HEK293T (cell line): Measurements from ENCODE around the gene TLR6.

Experiments used
- CTCF ChIA-PET: fragments of 350-600 bp; formaldehyde crosslinking; extraction: SDS; loops from one replicate; lab custom pipeline; 2021; ENCODE audit warnings: antibody characterized with exemption, inconsistent platforms; lab: Yijun Ruan, JAX
- POLR2A ChIA-PET: fragments of 350-600 bp; formaldehyde crosslinking; extraction: SDS; loops from one replicate; lab custom pipeline; 2020; ENCODE audit warnings: antibody characterized with exemption, inconsistent platforms; lab: Yijun Ruan, JAX
- DNase-seq: peaks from one replicate; pipeline ENCODE4 v3.0.0; 2012; ENCODE audit warnings: mixed read lengths; ENCODE audit errors: extremely low spot score
- ARNT ChIP-seq: fragments of 450-650 bp; IDR thresholded peaks from 2 replicates; pipeline ENCODE4 v1.6.1; 2017; ENCODE audit warnings: mild to moderate bottlenecking
- BHLHE40 ChIP-seq: fragments of 450-650 bp; IDR thresholded peaks from 2 replicates; pipeline ENCODE4 v1.6.1; 2016; ENCODE audit warnings: mild to moderate bottlenecking, moderate library complexity, borderline replicate concordance
- CTBP1 ChIP-seq: fragments of 450-650 bp; IDR thresholded peaks from 2 replicates; pipeline ENCODE4 v1.6.1; 2016; ENCODE audit warnings: borderline replicate concordance
- ELF4 ChIP-seq: fragments of 450-650 bp; IDR thresholded peaks from 2 replicates; pipeline ENCODE4 v1.6.1; 2017; ENCODE audit warnings: antibody characterized with exemption
- FOXA1 ChIP-seq: fragments of 450-650 bp; IDR thresholded peaks from 2 replicates; pipeline ENCODE4 v1.6.1; 2016; ENCODE audit warnings: mild to moderate bottlenecking
- FOXK2 ChIP-seq: fragments of 450-650 bp; IDR thresholded peaks from 2 replicates; pipeline ENCODE4 v1.6.1; 2016; ENCODE audit warnings: mild to moderate bottlenecking
- FOXM1 ChIP-seq: fragments of 450-650 bp; IDR thresholded peaks from 2 replicates; pipeline ENCODE4 v1.6.1; 2017; ENCODE audit warnings: mild to moderate bottlenecking, borderline replicate concordance
- HDGF ChIP-seq: fragments of 450-650 bp; IDR thresholded peaks from 2 replicates; pipeline ENCODE4 v1.6.1; 2017; ENCODE audit warnings: antibody characterized with exemption, borderline replicate concordance
- L3MBTL2 ChIP-seq: fragments of 450-650 bp; conservative IDR thresholded peaks from 2 replicates; pipeline ENCODE4 v1.6.1; 2016; ENCODE audit warnings: mild to moderate bottlenecking
- LEF1 ChIP-seq: fragments of 450-650 bp; IDR thresholded peaks from 2 replicates; pipeline ENCODE4 v1.6.1; 2017; ENCODE audit warnings: mild to moderate bottlenecking, borderline replicate concordance
- NFRKB ChIP-seq: fragments of 450-650 bp; IDR thresholded peaks from 2 replicates; pipeline ENCODE4 v1.6.1; 2016; ENCODE audit warnings: mild to moderate bottlenecking, moderate library complexity
- PKNOX1 ChIP-seq: fragments of 450-650 bp; IDR thresholded peaks from 2 replicates; pipeline ENCODE4 v1.6.1; 2016
- SP1 ChIP-seq: fragments of 450-650 bp; IDR thresholded peaks from 2 replicates; pipeline ENCODE4 v1.6.1; 2017
- SUZ12 ChIP-seq: fragments of 450-650 bp; IDR thresholded peaks from 2 replicates; pipeline ENCODE4 v1.6.1; 2016; ENCODE audit warnings: mild to moderate bottlenecking
- TARDBP ChIP-seq: fragments of 450-650 bp; IDR thresholded peaks from 2 replicates; pipeline ENCODE4 v1.6.1; 2016
- ZNF384 ChIP-seq: fragments of 450-650 bp; IDR thresholded peaks from 2 replicates; pipeline ENCODE4 v1.6.1; 2016

The TLR6 gene

GRCh38 chr4:38857354-38858096, 908 bp upstream of the TLR6 start:
- ChIA-PET POLR2A (no interaction called here), CTCF (interaction anchor here (0.6 kb wide), 1 partner anchor 98 kb away, joined by 4 read pairs; no protein-coding TSS in a partner anchor)
- no peak for DNase-seq
- TF ChIP-seq LEF1 (no peak), SUZ12 (no peak), FOXK2 (no peak), ARNT (no peak), SP1 (no peak), FOXA1 (no peak), L3MBTL2 (no peak), ZNF384 (no peak), PKNOX1 (no peak)

- CTCF ChIA-PET: interaction anchor here (0.6 to 1.8 kb wide), 3 partner anchors 97 to 279 kb away, joined by 3 to 9 read pairs (median 5); no protein-coding TSS in a partner anchor
- POLR2A ChIA-PET: interaction anchor here (0.6 to 1.4 kb wide), 2 partner anchors 11 to 12 kb away, joined by 3 to 7 read pairs; partner anchors contain the start of gene FAM114A1
- DNase-seq: no peak
- TF ChIP-seq ELF4 (no peak), PKNOX1 (no peak), L3MBTL2 (no peak), HDGF (no peak), TARDBP (no peak), SUZ12 (no peak), ARNT (no peak), LEF1 (no peak), FOXM1 (no peak), BHLHE40 (no peak), NFRKB (no peak)
Observed at GRCh38 chr4:38856046-38856445, 571 bp downstream of the TLR6 start.

- CTCF ChIA-PET: interaction anchor here (0.6 to 1.8 kb wide), 5 partner anchors 11 to 280 kb away, joined by 3 to 9 read pairs (median 3); no protein-coding TSS in a partner anchor
- POLR2A ChIA-PET: interaction anchor here (0.6 to 1.4 kb wide), 2 partner anchors 12 to 13 kb away, joined by 3 to 7 read pairs; partner anchors contain the start of gene FAM114A1
- DNase-seq: no peak
- no peak for TF ChIP-seq FOXK2
- TF ChIP-seq ZNF384: no peak
- no peak for TF ChIP-seq ELF4
- TF ChIP-seq TARDBP: no peak
- no peak for TF ChIP-seq SUZ12
- TF ChIP-seq HDGF: no peak
- no peak for TF ChIP-seq FOXM1
- no peak for TF ChIP-seq CTBP1
- no peak for TF ChIP-seq LEF1
- TF ChIP-seq NFRKB: no peak
- TF ChIP-seq PKNOX1: no peak
- TF ChIP-seq ARNT: no peak
- no peak for TF ChIP-seq FOXA1
- no peak for TF ChIP-seq SP1
- no peak for TF ChIP-seq BHLHE40
- no peak for TF ChIP-seq L3MBTL2
Observed at GRCh38 chr4:38855466-38855865, 1.2 kb downstream of the TLR6 start.

GRCh38 chr4:38846015-38846414, 10.6 kb downstream of the TLR6 start:
- ChIA-PET CTCF (no interaction called here), POLR2A (no interaction called here)
- no peak for TF ChIP-seq FOXK2
- TF ChIP-seq TARDBP: no peak
- TF ChIP-seq NFRKB: no peak
- no peak for DNase-seq

GRCh38 chr4:38842994-38843393, 13.6 kb downstream of the TLR6 start:
- TF ChIP-seq NFRKB: no peak
- POLR2A ChIA-PET: interaction anchor here (1.0 kb wide), 1 partner anchor 226 kb away, joined by 3 read pairs; no protein-coding TSS in a partner anchor
- CTCF ChIA-PET: no interaction called here
- no peak for DNase-seq

- TF ChIP-seq CTBP1 (no peak), ELF4 (no peak), PKNOX1 (no peak), SUZ12 (no peak), ARNT (no peak), FOXA1 (no peak), NFRKB (no peak), FOXK2 (no peak), BHLHE40 (no peak), TARDBP (no peak), LEF1 (no peak), ZNF384 (no peak), HDGF (no peak), SP1 (no peak)
- no peak for DNase-seq
- ChIA-PET CTCF (no interaction called here), POLR2A (no interaction called here)
Observed at GRCh38 chr4:38837849-38838248, 18.8 kb downstream of the TLR6 start.
